Head of caudate nucleus (tissue), 42 donors: ENCODE measurements around the gene MYH15.
"Not testable (repeated sequence)": the region's sequence is repeated elsewhere in the genome, so short reads cannot be mapped to it uniquely, and the experiment has no call there.

Experiments
- DNase-seq, 42 donors: peaks; one replicate each; pipeline versions ENCODE4 v3.0.0 to v3.0.0-alpha.2; 2020 to 2021; ENCODE audit warnings: mixed read lengths in 7 of 42
- intact Hi-C: fragments of 100-400 bp; cut with DNase I; formaldehyde crosslinking; loops from one replicate; pipeline ENCODE4 v1.15.0; 2022

Gene MYH15

DNA sequence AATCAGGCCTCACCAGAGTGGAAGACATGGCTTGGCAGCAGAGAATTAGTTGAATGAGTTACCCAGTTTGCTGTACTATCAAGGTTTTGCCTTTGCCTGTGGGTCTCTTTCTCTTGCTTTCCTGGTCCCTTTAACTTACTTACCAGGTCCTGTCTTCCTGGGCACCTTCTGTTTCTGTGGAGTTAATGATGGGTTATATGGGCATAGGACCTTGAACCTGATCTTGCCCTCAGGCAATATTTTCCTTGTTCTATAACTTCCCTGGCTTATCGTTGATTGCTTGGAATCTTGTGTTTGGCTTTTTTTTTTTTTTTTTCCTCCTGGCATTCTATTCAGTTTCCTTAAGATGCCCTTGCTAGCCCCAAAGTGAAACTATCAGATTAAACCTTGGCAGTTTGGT lies 107.2 kb downstream of the MYH15 start:
- intact Hi-C loops, result no loop called here
- DNase-seq, result no peak

- intact Hi-C loops, result no loop called here
- no peak for DNase-seq
These were observed 108.6 kb downstream of the MYH15 start for GRCh38 chr3:108401836-108402235.

- DNase-seq, result no peak
- intact Hi-C loops, result no loop called here
These were observed 111.9 kb downstream of the MYH15 start for GRCh38 chr3:108398510-108398909.

- DNase-seq, result no peak
- intact Hi-C loops, result no loop called here
These were observed 114.1 kb downstream of the MYH15 start for GRCh38 chr3:108396336-108396735.

- no peak for DNase-seq
- intact Hi-C loops, result no loop called here
These were observed 115.8 kb downstream of the MYH15 start for GRCh38 chr3:108394563-108394962.

DNA sequence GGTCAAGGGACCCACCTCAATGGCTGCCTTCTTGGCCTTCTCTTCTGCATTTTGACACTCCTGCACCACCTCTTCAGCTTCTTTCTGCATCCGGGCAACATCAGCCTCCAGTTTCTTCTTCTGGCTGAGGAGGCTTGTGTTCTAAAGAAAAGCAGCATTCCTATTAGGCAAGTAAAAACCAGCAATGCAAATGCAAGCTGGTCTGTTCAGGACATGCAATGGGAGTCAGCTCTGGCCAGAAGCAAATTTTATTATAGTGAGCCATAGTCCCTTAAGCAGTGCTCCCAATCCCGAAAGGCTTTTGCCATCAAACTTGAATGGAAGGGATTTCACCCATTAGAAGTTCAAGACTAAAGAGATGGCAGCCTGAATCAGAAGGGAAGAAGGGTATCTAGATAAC lies 116.4 kb downstream of the MYH15 start:
- no peak for DNase-seq
- intact Hi-C loops, result no loop called here

DNA sequence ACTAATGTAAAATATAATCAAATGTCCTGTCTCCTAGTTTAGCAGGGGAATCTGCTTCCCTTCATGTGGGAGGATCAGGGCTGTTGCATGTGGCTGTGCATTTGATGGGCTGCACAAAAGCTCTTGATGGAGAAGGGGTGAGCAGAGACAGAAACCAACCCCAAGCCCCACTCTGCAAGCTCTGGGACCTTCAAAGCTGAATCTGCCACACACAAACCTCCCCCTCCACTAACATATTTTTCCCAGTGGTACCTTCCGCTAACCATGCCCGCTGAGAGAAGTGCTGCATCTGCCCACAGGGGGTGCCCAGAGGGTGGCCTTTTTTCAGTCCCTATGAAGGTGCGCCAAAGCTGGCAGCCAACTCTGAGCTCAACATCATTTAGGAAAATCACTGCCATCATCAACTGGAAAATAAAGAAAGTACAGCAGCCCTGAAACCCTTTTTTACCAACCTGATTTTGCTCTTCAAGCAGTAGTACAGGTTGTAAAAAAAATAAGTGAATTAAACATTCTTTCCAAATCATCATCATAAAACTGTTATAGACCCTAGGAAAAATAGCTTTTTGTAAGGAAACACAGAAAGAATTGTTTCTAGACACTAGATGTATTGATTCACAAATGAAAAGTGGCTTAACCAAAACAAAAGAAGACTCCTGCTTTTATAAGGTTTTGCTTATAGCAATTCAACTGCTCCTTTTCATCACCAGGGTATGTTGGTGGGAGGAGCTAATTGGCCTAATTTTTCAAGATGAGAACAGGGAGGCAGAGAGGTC lies 117.1 kb downstream of the MYH15 start:
- intact Hi-C loops, result no loop called here
- no peak for DNase-seq

DNA sequence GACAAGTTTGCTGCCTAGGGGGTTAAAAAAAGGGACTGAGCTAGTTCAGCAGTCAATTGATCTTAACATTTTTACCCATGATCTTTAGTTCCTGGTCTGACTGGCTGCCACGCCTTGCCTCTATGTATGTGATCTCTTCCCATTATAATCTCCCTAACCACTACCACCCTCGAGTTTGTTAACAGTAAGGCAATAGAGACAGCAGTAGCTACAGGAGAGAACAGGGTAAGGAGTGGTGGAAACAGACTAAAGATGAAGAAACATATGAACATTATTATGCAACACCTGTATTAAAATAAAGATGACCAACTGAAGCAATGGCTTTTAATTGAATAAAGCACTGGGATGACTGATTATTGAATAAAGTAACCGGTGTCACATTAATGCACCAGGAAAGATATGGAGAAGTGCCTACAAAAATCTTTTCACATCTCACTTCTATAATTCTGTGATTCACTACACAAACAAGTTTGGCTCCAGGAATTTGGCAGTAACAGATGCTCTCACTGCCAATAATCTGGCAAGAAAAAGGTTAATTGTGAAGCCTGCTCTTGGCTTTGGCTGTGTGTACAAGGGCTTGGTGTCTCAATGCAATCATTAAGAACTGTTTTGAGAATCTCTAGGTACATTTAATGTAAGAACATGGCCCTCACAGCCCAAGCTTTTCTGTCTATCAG lies 118.3 kb downstream of the MYH15 start:
- intact Hi-C loops, result no loop called here
- DNase-seq, result no peak

DNA sequence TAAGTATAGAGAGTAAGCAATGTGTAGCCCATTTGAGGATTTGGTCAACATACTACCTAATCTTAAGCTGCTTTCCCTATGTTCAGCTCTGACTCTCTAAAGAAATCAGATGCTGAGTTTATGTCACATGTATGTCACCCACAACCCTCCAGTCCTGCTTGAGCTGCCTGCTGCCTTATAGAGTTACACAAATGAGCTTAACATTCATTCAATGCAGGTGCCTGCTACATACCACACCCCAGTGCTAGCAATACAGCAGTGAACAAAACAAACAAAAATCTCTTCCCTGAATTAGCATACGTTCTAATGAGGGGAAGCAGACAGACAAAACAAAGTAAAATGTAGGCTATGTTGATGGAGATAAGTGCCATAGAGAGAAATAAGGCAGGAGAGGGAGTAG lies 121.0 kb downstream of the MYH15 start:
- no peak for DNase-seq
- intact Hi-C loops, result no loop called here

- peak in 12 of 42 donors; percentile 5 to 78 (median 26) for DNase-seq
- intact Hi-C loops, result no loop called here
These were observed 122.0 kb downstream of the MYH15 start for GRCh38 chr3:108388136-108389132.

DNA sequence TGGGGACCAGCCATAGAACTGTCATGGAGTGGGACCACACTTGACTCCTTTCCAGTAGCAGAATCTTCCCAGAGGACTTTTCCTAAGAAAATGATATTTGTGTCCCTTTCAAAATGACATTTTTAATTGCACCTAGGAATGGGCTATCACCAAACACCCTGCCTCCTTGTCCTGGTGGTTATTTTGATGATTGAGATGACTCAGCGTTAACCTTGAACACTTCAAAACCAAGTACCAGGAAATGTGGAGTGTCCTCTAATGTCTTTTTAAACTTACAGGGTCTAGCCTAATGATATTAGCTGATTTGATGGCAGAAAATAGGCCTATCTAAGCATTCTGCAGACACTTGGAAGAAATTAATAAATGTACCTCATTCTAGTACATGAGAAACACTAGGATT lies 123.3 kb downstream of the MYH15 start:
- intact Hi-C loops, result no loop called here
- DNase-seq, result no peak

- DNase-seq, result no peak
- intact Hi-C loops, result no loop called here
These were observed 127.1 kb downstream of the MYH15 start for GRCh38 chr3:108383306-108383705.

DNA sequence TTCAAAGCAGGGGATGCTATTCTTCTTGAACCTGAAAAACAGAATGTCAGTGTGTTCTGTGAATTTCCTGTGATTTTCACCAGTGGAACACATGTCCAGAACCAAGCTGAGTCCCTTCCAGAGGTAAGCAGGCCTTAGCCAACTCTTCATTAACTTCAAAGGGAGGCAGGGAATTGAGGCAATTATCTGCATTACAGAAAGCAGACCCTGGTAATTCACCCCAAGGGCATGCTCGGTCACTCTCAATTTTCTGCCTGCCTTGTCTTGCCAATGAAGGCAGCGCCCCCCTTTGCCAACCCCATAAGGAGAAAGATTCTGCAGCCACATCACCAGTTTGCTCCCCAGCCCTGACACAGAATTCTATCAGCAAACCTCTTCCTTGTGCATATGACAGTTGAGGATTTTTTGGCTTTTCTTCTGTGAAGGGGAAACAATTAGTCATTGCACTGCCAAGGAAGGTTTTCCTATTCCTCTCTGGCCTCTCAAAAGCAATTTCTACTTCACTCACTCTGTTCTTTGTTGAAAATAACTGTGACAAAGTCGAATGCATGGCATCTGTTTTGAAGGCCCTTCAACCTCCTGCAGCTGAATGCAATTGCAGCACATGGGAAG lies 128.8 kb downstream of the MYH15 start:
- DNase-seq, result no peak
- intact Hi-C loops, result no loop called here

GRCh38 chr3:108380128-108380795 lies 130.1 kb downstream of the MYH15 start:
- intact Hi-C loops, result no loop called here

GRCh38 chr3:108378952-108379342 lies 131.4 kb downstream of the MYH15 start:
- DNase-seq, intact Hi-C loops: not testable (repeated sequence)

More at GRCh38 chr3:108380128-108380795, 130.1 kb downstream of the MYH15 start:
- peak in 5 of 42 donors; percentile 5 to 18 (median 11) for DNase-seq

- no peak for DNase-seq
- intact Hi-C loops, result no loop called here
These were observed 132.0 kb downstream of the MYH15 start for GRCh38 chr3:108378153-108378951.

- intact Hi-C loops, result no loop called here
- no peak for DNase-seq
These were observed 133.0 kb downstream of the MYH15 start for GRCh38 chr3:108377384-108377783.

GRCh38 chr3:108376026-108376425 lies 134.4 kb downstream of the MYH15 start:
- no peak for DNase-seq
- intact Hi-C loops, result no loop called here
